HG02763 (cell line): ENCODE data around the gene WDR86.

Source experiments
- ATAC-seq: cut with Tn5 transposase; IDR thresholded peaks from one replicate; pipeline ENCODE4 v1.9.1; 2021; ENCODE audit warnings: mild to moderate bottlenecking, moderate library complexity; ENCODE audit not compliant: unreplicated experiment

WDR86 gene

GRCh38 chr7:151440799-151441445, 31.1 kb upstream of the WDR86 start:
- ATAC-seq: no peak

DNA sequence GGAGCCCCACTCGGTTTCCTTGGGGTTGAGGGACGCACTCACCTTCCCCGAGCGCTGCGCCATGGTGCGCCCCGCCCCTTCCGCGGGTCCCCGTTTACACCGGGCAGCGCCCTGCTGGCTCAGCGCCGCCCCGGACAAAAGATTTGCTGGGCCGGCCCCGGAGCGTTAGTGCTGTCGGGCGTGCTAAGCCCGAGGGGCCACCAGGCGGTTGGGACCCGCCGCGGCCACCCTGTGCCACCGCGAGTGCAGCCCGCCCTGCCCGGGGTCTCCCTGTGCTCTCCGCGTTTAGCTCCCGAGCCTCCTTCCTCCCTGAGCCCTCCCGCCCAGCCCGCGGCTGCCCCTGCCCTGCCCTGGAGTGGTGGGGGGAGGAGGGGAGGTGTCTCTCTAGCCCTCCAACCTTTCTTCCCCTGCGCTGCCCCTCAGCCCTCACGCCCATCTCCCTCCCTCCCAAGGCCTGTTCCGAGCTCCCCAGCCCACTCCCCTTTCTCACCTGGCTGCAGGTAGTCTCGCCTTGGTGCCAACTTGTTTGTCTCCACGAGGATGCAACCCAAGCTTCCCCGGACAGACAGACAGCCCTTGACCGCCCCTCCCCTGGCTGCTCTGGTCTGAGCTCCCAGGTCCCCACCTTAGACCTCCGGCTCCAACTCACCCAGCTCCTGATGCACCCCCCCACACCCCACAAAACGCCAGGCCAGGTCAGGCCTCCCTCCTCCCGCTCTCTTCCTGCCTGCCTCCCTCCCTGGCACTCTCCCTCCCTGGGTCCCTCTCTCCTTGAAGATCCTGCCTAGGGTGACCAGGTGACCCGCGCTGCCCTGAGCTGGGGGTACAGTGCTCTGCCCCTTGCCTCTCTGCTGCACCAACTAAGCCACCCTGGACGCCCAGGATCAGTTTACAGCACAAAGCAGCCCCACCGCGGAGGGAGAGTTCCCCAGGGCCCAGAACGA, 30.3 kb upstream of the WDR86 start, which contains the start of gene CRYGN:
Gene CRYGN, minus strand, starts transcription at position 287 of the 944 bp plus-strand sequence. Its CDS starts 224 bp downstream, at position 63.
- no peak for ATAC-seq

GRCh38 chr7:151438864-151439601, 29.2 kb upstream of the WDR86 start:
- ATAC-seq: no peak

- ATAC-seq: no peak
Measured at GRCh38 chr7:151437866-151438516, 28.2 kb upstream of the WDR86 start.

GRCh38 chr7:151437159-151437553, 27.3 kb upstream of the WDR86 start:
- ATAC-seq: no peak

DNA sequence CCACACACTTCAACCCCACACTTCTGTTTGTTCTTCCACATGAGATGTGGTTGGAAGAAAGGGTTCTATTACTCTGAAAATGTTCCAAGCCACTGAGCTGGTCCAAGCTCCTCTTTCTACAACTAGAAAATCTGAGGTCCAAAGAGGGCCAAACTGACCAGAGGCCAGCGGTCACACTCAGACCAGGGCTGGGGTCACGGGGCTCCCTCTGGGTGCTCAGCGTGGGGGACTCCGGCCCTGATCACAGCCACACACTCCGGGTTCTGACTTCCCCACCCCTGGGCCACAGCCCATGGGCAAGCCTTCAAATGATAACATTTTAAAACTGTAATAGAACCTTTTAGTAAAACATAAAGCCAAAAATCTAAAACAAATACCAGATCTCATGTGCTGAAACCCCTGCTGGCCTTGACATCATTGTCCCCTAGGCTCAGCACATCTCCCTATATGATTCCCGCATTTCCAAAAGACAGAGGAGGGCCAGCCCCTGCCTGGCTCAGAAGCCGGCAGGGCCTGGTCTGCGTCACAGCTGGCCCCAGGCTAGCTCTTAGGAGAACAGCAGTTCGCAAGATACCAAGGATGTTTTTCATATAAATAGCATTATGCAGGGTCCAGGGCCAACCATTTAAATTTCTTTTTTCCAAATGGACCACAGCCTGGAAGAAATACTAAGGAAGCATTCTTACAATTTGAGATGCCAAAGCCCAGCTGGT, 26.8 kb upstream of the WDR86 start:
- no peak for ATAC-seq

DNA sequence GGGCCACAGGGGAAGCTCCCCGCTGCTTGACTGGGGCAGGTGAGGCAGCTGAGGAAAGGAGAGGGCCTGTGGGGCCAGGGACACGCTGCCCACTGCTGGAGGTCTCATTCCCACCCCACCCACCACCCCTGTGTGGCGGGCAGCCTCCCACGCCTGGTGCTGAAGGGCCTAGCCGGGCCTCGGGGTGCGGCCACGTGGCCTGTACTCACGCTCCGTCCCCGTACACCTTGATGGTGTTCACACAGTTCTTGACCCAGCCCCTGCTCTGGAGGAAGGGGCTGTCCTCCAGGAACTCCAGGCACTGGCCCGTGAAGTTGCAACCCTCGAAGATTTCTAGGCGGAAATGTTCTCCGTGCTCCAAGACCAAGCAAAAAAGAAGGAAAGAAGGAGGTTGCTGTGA, 26.1 kb upstream of the WDR86 start:
- no peak for ATAC-seq

GRCh38 chr7:151435103-151435916, 25.5 kb upstream of the WDR86 start:
- no peak for ATAC-seq

GRCh38 chr7:151434549-151434948, 24.7 kb upstream of the WDR86 start:
- ATAC-seq: no peak

GRCh38 chr7:151433721-151434400, 24.0 kb upstream of the WDR86 start:
- no peak for ATAC-seq

- no peak for ATAC-seq
Measured at GRCh38 chr7:151432658-151433521, 23.1 kb upstream of the WDR86 start.

- no peak for ATAC-seq
Measured at GRCh38 chr7:151431768-151432311, 22.0 kb upstream of the WDR86 start.

DNA sequence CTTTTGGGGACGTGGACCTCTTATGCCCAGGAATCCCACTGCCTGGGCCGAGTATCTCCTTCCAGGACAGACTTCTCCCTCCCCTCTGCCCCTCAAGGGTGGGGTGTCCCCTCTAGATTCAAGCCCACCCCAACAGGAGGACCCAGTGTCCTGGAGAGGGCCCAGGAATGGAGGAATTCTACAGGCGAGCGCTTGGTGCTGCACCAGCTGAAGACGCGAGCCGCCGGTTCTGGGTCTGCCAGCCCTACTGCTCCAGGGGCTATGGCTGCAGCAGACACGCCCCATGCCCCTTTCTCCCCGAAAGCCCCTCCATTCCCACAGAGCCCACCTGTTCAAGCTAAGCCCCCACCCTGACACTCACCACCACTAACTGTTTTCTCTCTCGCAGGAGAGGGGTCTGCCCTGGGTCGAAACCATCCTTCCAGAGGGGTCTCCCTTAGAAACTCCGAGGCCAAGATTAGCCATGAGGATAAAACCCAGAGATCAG, 21.5 kb upstream of the WDR86 start:
- ATAC-seq: no peak

- no peak for ATAC-seq
Measured at GRCh38 chr7:151430391-151431205, 20.8 kb upstream of the WDR86 start.

DNA sequence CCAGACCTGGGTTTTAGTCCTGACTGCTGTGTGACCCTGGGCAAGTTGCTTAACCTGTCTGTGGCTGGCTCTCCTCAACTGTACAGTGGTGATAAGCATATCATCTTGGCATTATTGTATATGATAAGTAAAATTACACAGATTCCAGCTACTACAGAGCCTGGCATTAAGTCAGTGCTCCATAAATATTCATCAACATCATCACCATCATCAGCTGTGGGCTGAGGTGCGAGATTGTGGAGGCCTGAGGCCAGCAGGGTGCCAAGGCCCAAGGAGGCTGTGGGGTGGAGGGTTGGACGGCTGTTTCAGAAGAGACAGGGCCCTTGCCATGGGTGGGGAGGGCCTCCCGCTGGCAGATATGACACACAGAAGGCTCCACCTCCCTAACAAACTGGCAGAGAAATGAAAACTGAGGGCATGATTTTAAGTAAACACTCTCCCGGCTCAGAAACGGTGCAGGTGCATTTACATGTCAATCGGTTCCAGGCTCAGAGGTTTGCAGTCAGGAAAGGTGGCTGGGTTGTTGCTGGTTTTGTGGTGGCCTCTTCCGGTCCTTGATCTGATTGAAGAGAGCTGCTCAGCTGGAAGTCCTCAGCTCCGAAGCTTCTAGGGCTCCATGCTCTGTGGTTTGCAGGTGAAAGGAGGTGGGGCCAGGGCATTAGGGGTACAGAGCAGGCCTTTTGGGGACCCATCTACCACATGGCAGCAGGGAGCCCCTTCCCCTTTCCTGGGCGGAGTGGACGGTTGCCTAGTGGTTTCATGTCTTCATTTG, 19.9 kb upstream of the WDR86 start:
- no peak for ATAC-seq

DNA sequence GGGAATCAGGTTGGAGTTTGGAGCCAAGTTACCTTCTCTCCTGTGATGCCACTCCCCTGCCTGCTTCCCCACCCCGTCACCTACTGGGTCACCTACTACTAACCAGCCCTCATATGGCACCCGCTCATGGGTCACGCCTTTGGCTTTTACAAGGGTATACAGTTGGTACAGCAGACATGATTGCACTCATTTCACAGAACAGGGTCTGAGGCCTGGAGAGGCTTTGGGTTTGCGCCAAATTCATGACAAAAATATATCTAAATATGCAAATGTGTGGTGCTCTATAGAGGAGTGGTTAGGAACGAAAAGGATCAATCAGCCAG, 19.4 kb upstream of the WDR86 start:
- no peak for ATAC-seq
